NCI-H748 treated with DMSO at 0.1 percent for 48 hours (cell line): ENCODE measurements around the gene NUBP1.

Experiments used
- DNase-seq: peaks from one replicate; lab custom pipeline; 2025; lab: John Stamatoyannopoulos, UW

NUBP1 gene

DNA sequence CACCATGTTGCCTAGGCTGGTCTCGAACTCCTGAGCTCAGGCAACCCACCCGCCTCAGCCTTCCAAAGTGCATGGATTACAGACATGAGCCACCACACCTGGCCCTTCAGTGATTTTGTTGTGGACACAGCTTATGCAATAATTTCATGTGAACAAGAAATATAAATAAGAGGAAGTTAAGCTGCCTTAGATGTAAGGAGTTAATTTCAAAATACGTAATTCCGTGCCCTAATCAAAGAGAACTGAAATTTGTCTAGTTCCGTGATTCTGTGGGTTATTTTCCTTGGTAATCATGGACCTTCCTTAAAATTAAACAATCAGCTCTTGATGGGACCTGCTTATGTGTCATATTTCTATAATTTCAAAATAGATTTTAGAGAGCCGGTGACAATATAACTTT, 63.1 kb downstream of the NUBP1 start:
- DNase-seq: no peak

DNA sequence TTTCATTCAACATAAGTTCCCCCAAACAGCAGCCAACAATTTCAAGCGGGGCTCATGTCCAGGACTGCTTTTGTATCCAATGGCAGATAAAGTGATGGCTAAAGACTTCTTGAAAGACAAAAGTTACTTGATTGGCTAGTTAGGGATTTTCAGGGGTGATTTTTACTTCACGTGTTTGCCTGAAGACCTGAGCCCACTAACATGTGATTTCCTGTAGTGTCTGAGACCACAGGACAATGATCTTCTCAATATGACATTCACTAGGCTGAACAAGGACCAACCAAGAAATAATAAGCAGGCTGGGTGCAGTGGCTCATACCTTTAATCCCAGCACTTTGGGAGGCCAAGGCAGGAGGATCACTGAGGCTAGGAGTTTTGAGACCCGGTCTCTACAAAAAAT, 64.6 kb downstream of the NUBP1 start:
- no peak for DNase-seq

DNA sequence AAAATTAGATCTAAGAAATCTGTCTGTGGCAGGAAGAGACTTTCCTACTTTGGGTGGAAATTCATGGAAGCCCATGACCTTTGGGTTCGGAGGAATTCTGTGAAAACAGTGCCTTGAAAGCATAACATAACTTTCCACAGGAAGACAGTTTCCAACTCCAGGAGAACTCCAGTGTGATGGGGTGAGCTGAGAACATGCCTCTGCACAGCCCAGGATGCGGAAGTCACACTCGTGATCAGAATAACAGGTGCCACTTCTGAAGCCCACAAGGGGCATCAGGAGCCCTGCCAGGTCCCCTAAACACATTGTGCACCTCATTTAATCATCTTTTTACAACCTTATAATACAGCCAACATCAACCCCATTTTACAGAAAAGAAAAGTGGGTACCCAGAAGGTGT, 65.2 kb downstream of the NUBP1 start:
- no peak for DNase-seq

DNA sequence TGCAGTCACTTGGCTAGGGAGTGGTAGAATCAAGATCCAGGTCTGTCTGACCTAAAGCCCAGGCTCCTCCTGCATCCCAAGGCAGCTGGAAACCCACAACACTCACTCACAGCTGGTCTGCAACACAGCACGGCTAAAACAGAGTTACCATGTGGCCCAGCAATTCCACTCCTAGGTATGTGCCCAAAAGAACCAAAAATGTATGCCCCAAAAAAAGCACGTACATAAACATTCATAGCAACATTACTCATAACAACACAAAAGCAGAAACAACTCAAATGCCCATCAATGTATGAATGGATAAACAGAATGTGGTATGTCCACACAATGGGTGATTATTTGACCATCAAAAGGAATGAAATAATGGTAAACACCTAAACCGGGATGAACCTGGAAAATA, 66.1 kb downstream of the NUBP1 start:
- DNase-seq: no peak

DNA sequence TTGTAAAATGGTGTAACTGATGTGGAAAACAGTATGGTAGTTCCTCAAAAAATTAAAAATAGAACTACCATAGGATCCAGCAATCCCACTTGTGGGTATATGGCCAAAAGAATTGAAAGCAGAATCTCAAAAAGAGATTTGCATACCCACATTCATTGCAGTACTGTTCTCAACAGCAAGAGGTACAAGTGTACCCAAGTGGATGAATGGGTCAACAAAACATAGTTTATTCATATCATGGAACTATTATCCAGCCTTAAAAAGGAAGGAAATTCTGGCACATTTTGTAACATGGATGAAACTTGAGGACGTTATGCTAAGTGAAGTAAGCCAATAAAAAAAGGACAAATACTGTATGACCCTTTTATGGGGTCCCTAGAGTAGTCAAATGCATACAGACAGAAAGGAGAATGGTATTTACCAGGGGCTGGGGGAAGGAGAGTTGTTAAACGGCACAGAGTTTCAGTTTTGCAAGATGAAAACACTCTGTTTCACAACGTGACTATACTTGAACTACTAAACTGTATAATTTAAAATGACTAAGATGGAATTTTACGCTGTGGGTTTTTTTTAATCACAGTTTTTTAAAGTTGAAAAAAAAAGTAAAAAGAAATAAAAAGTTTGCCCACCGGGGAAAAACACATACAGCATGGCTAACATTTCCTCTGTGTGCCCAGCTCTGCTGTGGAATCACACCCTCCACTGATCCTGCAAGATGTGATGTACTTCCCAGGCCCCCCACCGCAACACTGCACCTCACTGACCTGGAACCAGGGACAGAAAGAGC, 68.9 kb downstream of the NUBP1 start:
- no peak for DNase-seq

DNA sequence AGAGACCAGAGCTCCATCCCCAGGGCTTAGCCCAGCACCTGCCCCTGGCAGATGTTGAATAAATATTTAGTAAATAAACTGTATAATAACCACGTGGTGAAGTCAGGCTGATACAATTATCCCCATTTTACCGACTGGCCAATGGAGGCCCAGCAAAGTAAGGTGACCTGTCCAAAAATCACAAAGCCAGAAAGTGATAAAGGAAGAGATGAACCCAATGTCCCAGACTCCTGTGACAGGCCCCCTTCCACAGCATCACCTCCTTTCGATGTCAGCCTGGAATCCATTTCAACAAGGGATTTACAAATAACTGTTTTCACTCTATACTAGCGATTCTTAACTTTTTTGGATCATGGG, 69.4 kb downstream of the NUBP1 start:
- no peak for DNase-seq

DNA sequence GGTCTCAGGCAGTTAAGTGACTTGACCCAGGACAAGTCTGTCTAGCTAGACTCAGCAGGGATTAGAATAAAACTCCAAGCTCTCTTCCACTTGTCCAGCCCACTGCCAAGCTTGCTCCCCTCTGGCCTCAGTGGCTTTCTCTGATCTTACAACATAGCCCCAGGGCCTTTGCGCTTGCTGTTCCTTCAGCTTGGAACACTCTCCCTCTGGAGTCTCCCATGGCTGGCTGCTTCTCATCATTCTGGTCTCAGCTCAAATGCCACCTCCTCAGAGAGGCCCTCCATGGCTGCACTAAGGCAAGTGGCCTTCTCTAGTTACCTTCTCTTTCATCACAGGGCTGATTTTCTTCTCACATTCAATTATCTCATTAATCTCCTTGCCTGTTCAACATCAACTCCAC, 73.9 kb downstream of the NUBP1 start:
- no peak for DNase-seq

DNA sequence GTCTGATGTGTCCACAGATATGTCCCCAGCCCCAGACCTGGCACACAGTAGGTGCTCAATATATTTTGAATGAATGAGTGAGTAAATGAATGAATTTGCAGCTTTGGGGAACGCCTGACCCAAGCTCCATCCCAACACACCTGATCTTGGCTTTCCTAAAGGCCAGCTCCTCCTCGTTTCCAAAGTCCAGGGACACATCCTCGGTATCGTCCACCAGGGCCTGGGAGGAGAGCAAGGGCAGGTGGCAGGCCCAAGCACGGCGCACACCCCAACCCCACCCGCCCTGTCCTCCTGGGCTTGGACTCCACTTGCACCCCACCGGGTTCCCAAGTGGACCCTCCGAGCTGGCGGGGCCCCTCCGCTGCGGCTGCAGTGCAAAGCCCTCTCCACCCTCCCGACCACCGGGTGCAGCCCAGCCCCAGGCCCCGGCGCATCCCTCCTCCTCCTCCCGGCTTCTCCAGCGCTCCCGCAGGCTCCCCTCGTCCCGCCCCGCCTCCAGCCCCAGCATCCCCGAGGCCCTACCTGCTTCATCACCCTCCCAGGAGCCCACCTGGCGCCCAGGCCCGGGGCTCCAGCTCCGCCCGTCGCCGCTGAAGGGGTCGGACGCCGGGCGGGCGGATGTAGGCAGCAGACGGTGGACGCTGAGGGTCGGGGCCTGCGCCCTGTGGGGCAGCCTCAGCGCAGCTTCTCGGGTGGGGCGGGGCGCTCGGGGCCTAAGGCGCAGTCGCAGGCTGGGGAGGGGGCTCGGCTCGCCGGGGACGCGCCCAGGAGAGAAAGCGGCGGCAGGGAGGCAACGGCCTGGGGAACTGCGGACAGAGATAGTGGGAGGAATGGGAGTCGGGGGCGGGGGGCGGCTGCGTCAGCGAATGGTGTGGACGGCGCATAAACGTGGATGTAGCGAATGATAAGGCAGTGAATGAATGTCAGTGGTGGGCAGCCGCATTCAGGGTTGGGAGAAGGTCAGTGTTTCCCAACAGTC, 74.6 kb downstream of the NUBP1 start, which contains the start of gene TVP23A:
Gene TVP23A, minus strand, starts transcription at position 832 of the 979 bp plus-strand sequence. Its CDS starts 301 bp downstream, at position 531.
- no peak for DNase-seq
